Stimulated activated CD4-positive, alpha-beta T cell treated with anti-CD3 and anti-CD28 coated beads, Interleukin-1b, Interleukin-23, amount 100 ng/mL, for 1 hour (primary cell): Measurements from ENCODE around the gene MT1F.
"Not testable (repeated sequence)": the region's sequence is repeated elsewhere in the genome, so short reads cannot be mapped to it uniquely, and the experiment has no call there.

ENCODE experiments used
- DNase-seq, 2 donors: peaks; one replicate each; pipeline ENCODE4 v3.0.0-alpha.2; 2020; ENCODE audit warnings: low read depth in 2 of 2

MT1F gene

GRCh38 chr16:56657555-56658326, at the start of gene MT1F:
TSS of gene MT1F (plus strand) at chr16:56657959. CDS start at chr16:56658059, 100 bp downstream.
- DNase-seq, result peak; percentile 19 to 57

DNA sequence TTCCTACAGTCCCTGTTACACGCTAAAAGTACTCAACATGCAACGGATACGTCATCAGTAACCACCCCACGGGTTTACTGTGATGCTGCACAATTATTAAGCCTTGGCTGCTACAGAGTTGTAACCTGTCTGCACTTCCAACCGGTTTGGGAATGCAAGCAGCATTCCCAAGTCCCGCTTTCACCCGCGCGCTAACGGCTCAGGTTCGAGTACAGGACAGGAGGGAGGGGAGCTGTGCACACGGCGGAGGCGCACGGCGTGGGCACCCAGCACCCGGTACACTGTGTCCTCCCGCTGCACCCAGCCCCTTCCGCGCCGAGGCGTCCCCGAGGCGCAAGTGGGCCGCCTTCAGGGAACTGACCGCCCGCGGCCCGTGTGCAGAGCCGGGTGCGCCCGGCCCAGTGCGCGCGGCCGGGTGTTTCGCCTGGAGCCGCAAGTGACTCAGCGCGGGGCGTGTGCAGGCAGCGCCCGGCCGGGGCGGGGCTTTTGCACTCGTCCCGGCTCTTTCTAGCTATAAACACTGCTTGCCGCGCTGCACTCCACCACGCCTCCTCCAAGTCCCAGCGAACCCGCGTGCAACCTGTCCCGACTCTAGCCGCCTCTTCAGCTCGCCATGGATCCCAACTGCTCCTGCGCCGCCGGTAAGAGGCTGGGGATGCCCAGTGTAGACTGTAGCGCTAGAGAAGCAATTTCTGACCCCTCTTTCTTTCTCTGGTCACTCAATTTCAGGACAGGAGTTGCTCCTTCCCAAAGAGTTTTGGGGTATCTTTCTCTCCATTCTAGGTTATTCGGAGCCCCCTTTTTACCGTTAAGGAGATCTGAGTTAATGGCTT, 49.5 kb upstream of the MT1F start, which contains the start of gene MT2A:
Gene MT2A, plus strand, starts transcription at position 542 of the 833 bp plus-strand sequence. Its CDS starts 72 bp downstream, at position 614.
- DNase-seq, result peak; percentile 65 to 74

GRCh38 chr16:56608876-56609462, 48.8 kb upstream of the MT1F start:
- no peak for DNase-seq

GRCh38 chr16:56609463-56609921, 48.3 kb upstream of the MT1F start:
- peak in 1 of 2 donors; percentile 36 for DNase-seq

DNA sequence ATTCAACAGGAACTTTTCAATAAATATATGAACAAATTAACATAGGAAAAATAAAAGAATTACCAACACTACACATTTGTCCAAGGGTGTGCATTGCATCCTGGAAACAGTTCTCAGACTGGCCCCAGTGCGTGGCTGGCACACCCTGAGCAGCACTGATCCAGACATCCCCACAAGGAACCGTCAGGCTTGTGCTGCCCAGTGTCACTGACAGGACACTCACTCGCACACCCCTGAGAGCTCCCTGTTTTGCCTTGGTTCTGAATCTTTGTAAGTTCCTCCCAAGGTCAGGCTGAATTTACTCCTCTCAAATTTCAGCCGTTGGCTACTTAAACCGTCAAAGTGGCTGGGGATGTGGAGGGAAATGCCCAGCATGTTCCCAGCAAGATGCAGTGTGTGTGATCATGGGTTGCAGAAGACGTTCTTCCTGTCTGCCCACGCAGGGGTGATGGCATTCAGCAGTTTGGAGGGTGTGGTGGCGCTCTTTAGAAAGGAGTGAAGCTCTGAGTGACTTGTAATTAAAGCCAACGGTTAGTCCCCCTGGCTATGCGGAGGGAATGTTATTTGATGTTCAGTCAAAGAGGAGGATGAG, 47.6 kb upstream of the MT1F start:
- DNase-seq, result peak in 1 of 2 donors; percentile 55

GRCh38 chr16:56610609-56611111, 47.1 kb upstream of the MT1F start:
- no peak for DNase-seq

GRCh38 chr16:56611281-56611833, 46.4 kb upstream of the MT1F start:
- no peak for DNase-seq

GRCh38 chr16:56613706-56614105, 44.1 kb upstream of the MT1F start:
- no peak for DNase-seq

GRCh38 chr16:56614549-56614991, 43.2 kb upstream of the MT1F start:
- DNase-seq, result no peak

GRCh38 chr16:56615353-56615752, 42.4 kb upstream of the MT1F start:
- no peak for DNase-seq

- DNase-seq, result no peak
Observed at GRCh38 chr16:56616608-56617211, 41.0 kb upstream of the MT1F start.

DNA sequence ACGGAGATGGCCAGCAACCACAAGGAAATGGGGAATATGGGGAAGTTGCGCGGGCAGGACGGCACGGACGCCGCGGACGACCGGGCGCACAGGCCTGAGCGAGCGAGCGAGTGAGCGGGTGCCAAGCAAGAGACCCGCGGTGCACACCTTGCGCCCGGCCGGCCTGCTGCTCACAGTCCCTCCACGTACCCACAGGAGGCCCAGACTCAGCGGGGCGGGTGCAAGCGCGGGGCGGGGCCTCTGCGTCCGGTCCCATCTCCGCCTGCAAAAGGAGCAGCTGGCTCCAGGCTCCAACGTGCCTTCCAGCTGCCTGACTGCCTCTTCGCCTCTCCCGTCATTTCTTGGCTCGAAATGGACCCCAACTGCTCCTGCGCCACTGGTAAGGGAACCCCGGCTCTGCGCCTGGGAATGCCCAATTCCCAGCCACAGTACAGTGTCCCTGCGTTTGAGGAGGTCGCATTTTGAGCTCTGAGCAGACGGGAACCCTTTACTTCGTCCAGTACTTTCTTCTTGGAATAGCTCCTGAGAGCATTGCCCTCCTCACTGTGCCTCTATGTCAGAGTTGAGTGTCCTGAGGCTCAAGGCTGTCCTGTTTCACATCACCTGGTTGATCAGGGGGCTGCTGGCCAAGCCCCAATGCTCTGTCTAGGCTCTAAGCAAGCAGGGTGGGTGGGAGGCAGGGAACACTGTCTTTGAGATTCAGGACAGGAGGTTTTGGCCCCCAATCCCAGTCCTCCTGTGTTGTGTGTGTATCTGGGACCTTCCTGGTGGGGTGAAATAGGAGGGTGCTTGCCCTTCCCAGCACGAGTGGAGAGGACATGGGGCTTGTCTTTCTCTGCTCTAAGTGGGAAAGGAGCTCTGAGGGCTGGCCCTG, 40.3 kb upstream of the MT1F start:
- DNase-seq, result peak in 1 of 2 donors; percentile 29

DNA sequence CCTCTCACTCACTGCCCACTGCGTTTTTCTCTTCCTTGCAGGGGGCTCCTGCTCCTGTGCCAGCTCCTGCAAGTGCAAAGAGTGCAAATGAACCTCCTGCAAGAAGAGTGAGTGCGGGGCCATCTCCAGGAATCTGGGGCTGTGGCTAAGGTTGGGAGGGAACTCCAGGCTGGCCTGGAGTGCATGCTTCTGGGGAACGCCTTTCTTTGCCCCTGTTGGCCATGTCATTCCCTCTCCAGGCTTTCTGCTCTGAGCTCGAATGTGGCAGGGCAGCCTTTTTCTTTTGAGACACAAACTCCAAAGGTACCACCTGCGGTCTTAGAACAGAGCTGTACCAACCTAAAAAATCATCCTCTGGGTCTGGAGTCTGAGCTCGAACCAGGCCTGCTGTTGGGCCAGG, 39.6 kb upstream of the MT1F start:
- no peak for DNase-seq

DNA sequence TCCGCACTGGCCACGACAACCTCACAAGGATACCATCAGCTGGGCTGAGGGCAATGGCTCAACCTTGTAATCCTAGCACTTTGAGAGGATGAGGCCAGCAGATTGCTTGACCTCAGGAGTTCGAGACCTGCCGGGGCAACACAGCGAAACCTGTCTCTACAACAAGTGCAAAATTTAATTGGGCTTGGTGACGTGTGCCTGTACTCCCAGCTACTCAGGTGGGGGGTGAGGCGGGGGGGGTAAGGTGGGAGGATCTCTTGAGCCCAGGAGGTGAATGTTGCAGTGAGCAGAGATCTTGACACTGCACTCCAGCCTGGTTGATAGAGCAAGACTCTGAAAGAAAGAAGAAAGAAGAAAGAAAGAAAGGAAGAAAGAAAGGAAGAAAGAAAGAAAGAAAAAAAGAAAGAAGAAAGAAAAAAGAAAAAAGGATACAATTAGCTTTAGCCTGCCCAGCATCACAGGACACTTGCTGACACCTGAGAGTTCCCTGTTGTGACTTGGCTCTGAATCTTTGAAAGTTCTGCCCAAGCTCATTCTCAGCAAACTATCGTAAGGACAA, 37.3 kb upstream of the MT1F start:
- DNase-seq, result no peak

DNA sequence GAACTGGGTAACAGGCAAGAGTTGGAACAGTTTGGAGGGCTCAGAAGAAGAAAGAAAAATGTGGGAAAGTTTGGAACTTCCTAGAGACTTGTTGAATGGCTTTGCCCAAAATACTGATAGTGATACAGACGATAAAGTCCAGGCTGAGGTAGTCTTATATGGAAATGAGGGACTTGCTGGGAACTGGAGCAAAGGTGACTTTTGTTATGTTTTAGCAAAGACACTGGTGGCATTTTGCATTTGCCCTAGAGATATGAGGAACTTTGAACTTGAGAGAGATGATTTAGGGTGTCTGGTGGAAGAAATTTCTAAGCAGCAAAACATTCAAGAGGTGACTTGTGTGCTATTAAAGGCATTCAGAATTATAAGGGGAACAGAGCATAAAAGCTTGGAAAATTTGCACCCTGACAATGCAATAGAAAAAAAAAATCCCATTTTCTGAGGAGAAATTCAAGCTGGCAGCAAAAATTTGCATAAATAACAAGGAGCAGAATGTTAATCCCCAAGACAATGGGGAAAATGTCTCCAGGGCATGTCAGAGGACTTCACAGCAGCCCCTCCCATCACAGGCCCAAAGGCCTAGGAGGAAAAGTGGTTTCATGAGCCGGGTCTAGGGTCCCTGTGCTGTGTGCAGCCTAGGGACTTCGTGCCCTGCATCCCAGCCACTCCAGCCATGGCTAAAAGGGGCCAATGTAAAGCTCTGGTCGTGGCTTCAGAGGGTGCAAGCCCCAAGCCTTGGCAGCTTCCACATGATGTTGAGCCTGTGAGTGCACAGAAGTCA, 35.9 kb upstream of the MT1F start:
- not testable (repeated sequence) for DNase-seq

DNA sequence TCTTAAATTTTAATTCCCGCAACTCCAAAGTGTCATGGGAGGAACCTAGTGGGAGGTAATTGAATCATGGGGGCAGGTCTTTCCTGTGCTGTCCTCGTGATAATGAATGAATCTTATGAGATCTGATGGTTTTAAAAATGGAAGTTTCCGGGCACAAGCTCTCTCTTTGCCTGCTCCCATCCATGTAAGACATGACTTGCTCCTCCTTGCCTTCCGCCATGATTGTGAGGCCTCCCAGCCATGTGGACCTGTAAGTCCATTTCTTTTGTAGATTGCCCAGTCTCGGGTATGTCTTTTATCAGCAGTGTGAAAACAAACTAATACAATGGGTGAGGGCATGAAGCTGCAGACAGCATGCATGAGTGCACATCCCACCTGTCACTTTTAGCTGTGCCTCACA, 34.6 kb upstream of the MT1F start:
- DNase-seq, result not testable (repeated sequence)

DNA sequence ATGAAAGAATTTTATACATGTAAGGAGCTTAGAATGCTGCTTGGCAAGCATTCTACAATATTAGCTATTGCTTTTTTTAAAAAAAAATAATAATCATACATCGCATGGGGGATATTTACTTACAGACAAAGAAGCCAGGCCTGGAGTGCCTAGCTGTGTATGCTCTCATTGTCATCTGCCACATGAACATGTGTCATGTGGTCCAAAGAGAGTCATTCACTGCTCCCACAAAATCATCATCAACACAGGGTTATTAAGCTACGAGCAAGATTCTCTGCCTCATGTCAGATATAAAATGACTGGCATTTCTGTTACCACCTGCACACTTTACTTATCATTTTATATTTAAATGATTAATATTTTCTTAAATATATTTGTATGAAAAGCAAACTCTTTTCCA, 34.1 kb upstream of the MT1F start:
- DNase-seq, result no peak

DNA sequence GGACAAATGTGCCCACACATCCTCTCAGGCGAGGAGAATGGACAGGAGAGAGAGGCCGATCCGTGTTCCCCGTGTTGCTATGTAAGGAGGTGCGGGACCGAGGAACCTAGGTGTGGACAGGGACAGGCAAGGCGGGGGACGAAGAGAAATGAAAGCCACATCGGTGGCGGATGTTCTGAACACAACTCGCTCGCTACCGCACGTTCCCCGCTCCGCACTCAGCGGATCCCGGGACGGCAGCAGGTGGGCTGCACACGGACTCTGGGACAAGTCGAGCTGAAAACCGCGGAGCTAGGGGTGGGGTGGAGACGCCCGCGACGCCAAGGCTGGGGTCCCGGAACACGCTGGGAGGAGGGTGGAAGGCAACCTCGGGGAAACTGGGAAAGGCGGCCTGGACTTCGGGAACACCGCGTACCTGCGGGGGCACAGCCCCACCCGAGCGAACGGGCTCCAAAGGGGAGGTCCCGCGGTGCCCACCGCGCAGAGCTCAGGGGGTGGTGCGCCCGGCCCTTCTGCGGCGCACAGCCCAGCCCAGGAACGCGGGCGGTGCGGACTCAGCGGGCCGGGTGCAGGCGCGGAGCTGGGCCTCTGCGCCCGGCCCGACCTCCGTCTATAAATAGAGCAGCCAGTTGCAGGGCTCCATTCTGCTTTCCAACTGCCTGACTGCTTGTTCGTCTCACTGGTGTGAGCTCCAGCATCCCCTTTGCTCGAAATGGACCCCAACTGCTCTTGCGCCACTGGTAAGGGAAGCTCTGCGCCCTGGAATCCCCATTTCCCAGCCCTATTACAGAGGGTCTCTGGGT, 32.4 kb upstream of the MT1F start, which contains the start of gene MT1E:
Gene MT1E, plus strand, starts transcription at position 642 of the 803 bp plus-strand sequence. Its CDS starts 71 bp downstream, at position 713.
- DNase-seq, result peak in 1 of 2 donors; percentile 38
